Measurements from ENCODE around the gene PHACTR4.

DNA sequence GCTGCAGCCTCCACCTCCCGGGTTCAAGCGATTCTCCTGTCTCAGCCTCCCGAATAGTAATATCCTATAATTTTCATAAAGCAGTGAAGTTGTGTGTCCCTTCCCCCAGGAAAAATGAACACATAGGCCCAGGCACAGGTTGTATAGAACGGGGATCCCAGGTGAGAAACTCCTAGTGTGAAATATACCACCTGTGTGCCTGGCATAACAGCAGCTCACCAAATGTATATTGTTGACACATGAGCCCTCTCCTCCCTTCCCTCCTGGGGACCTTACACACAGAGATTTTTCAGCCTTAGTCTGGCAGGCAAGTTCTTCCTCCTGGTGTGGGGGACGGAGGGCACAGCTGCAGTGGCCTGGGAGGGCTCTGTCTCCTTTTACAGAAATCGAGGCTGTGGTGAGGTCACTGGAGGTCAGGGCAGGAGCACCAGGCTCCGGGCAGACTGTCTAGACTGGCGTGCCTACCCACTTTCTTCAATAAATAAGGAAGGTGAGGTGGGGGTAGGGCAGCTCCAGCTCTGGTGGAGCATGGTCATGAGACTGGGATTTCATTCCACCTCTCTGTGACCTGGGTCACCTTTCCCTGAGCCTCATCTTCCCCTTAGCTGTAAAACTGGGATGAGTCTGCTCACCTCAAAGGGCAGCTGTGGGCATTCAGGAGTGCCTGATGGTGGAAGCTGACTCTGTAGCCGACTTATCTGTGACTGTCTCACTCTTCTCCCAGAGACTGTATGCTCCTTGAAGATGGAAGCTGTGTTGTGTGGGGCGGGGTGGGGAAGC, 150.6 kb downstream of the PHACTR4 start:
- no peak for TF ChIP-seq EZH2 (IDR thresholded peaks at IDR 0.05; ENCODE audit: borderline replicate concordance, low read length)
- TF ChIP-seq, protein P1, sequence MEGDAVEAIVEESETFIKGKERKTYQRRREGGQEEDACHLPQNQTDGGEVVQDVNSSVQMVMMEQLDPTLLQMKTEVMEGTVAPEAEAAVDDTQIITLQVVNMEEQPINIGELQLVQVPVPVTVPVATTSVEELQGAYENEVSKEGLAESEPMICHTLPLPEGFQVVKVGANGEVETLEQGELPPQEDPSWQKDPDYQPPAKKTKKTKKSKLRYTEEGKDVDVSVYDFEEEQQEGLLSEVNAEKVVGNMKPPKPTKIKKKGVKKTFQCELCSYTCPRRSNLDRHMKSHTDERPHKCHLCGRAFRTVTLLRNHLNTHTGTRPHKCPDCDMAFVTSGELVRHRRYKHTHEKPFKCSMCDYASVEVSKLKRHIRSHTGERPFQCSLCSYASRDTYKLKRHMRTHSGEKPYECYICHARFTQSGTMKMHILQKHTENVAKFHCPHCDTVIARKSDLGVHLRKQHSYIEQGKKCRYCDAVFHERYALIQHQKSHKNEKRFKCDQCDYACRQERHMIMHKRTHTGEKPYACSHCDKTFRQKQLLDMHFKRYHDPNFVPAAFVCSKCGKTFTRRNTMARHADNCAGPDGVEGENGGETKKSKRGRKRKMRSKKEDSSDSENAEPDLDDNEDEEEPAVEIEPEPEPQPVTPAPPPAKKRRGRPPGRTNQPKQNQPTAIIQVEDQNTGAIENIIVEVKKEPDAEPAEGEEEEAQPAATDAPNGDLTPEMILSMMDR (conservative IDR thresholded peaks at IDR 0.05 in 1 of 2, IDR thresholded peaks at IDR 0.05 in 1 of 2; ENCODE audit: extremely low read depth in 1 of 2, insufficient read depth in 1 of 2, low read depth in 1 of 2, low read length in 2 of 2), result no peak

Data from mammary epithelial cell (primary cell).